ENCODE measurements around the gene C14orf39. TPM values are rescaled to one million over a fixed set of nuclear protein-coding genes. Genes with fewer than 3 reads are reported as not detected.

Gene C14orf39
- 1.2 TPM in 1 of 2 replicates, not detected in the other for total RNA-seq

- no peak for DNase-seq (ENCODE audit: low read depth)
- H3K4me3 ChIP-seq (ENCODE audit: low read depth, low read length): no peak within 1 kb of the TSS
- no peak for TF ChIP-seq CTCF (conservative IDR thresholded peaks at IDR 0.05; ENCODE audit: low read depth, low read length)
Measured at GRCh38 chr14:60485598-60486251, at the start of gene C14orf39. Gene C14orf39, minus strand, starts transcription at chr14:60486063. Its CDS starts 985 bp downstream, at chr14:60485078.

GRCh38 chr14:60532442-60532841, 46.6 kb upstream of the C14orf39 start:
- H3K4me3 ChIP-seq (ENCODE audit: low read depth, low read length): no peak overlapping the region
- DNase-seq (ENCODE audit: low read depth): no peak
- TF ChIP-seq CTCF (conservative IDR thresholded peaks at IDR 0.05; ENCODE audit: low read depth, low read length): no peak

- DNase-seq (ENCODE audit: low read depth): no peak
- no peak for TF ChIP-seq CTCF (conservative IDR thresholded peaks at IDR 0.05; ENCODE audit: low read depth, low read length)
- no peak overlapping the region for H3K4me3 ChIP-seq (ENCODE audit: low read depth, low read length)
Measured at GRCh38 chr14:60515511-60516289, 29.8 kb upstream of the C14orf39 start.

GRCh38 chr14:60514741-60515491, 29.1 kb upstream of the C14orf39 start:
- no peak for DNase-seq (ENCODE audit: low read depth)
- H3K4me3 ChIP-seq (ENCODE audit: low read depth, low read length): peak overlapping the region; percentile 42
- TF ChIP-seq CTCF (conservative IDR thresholded peaks at IDR 0.05; ENCODE audit: low read depth, low read length): no peak

- DNase-seq (ENCODE audit: low read depth): no peak
- peak overlapping the region; percentile 42 for H3K4me3 ChIP-seq (ENCODE audit: low read depth, low read length)
- TF ChIP-seq CTCF (conservative IDR thresholded peaks at IDR 0.05; ENCODE audit: low read depth, low read length): no peak
Measured at GRCh38 chr14:60514378-60514740, 28.5 kb upstream of the C14orf39 start.

GRCh38 chr14:60512973-60513571, 27.2 kb upstream of the C14orf39 start:
- no peak for TF ChIP-seq CTCF (conservative IDR thresholded peaks at IDR 0.05; ENCODE audit: low read depth, low read length)
- H3K4me3 ChIP-seq (ENCODE audit: low read depth, low read length): no peak overlapping the region
- DNase-seq (ENCODE audit: low read depth): no peak

All from epithelial cell of proximal tubule (primary cell).